Measurements from ENCODE around the gene NIPBL.
A peak's percentile ranks its signal among the peaks of the same experiment; 100 is the strongest.
"Not testable (repeated sequence)": the region's sequence is repeated elsewhere in the genome, so short reads cannot be mapped to it uniquely, and the experiment has no call there.

Gene NIPBL

GRCh38 chr5:36879274-36880033, 2.9 kb downstream of the NIPBL start:
- DNase-seq (ENCODE audit: low spot score), result no peak

GRCh38 chr5:36880761-36881160, 4.2 kb downstream of the NIPBL start:
- no peak for DNase-seq (ENCODE audit: low spot score)

GRCh38 chr5:36881304-36881703, 4.7 kb downstream of the NIPBL start:
- no peak for DNase-seq (ENCODE audit: low spot score)

GRCh38 chr5:36881807-36882206, 5.2 kb downstream of the NIPBL start:
- no peak for DNase-seq (ENCODE audit: low spot score)

- DNase-seq (ENCODE audit: low spot score), result no peak
Measured at GRCh38 chr5:36882250-36882649, 5.7 kb downstream of the NIPBL start.

- DNase-seq (ENCODE audit: low spot score), result no peak
Measured at GRCh38 chr5:36883894-36884462, 7.4 kb downstream of the NIPBL start.

- DNase-seq (ENCODE audit: low spot score), result no peak
Measured at GRCh38 chr5:36885149-36885548, 8.6 kb downstream of the NIPBL start.

- no peak for DNase-seq (ENCODE audit: low spot score)
Measured at GRCh38 chr5:36885566-36886485, 9.3 kb downstream of the NIPBL start.

- DNase-seq (ENCODE audit: low spot score), result no peak
Measured at GRCh38 chr5:36886791-36887190, 10.2 kb downstream of the NIPBL start.

- no peak for DNase-seq (ENCODE audit: low spot score)
Measured at GRCh38 chr5:36887532-36887931, 11.0 kb downstream of the NIPBL start.

GRCh38 chr5:36888303-36888702, 11.7 kb downstream of the NIPBL start:
- DNase-seq (ENCODE audit: low spot score), result no peak

GRCh38 chr5:36889264-36889663, 12.7 kb downstream of the NIPBL start:
- DNase-seq (ENCODE audit: low spot score), result no peak

GRCh38 chr5:36891266-36891665, 14.7 kb downstream of the NIPBL start:
- DNase-seq (ENCODE audit: low spot score), result no peak

GRCh38 chr5:36892085-36892830, 15.7 kb downstream of the NIPBL start:
- not testable (repeated sequence) for DNase-seq (ENCODE audit: low spot score)

GRCh38 chr5:36894954-36895353, 18.4 kb downstream of the NIPBL start:
- DNase-seq (ENCODE audit: low spot score), result no peak

- no peak for DNase-seq (ENCODE audit: low spot score)
Measured at GRCh38 chr5:36896476-36896875, 19.9 kb downstream of the NIPBL start.

- peak; percentile 30 for DNase-seq (ENCODE audit: low spot score)
Measured at GRCh38 chr5:36897616-36898015, 21.0 kb downstream of the NIPBL start.

GRCh38 chr5:36899860-36900259, 23.3 kb downstream of the NIPBL start:
- no peak for DNase-seq (ENCODE audit: low spot score)

GRCh38 chr5:36900283-36900682, 23.7 kb downstream of the NIPBL start:
- DNase-seq (ENCODE audit: low spot score), result no peak

GRCh38 chr5:36901077-36901476, 24.5 kb downstream of the NIPBL start:
- DNase-seq (ENCODE audit: low spot score), result not testable (repeated sequence)

GRCh38 chr5:36901856-36902255, 25.3 kb downstream of the NIPBL start:
- no peak for DNase-seq (ENCODE audit: low spot score)

GRCh38 chr5:36902353-36902752, 25.8 kb downstream of the NIPBL start:
- no peak for DNase-seq (ENCODE audit: low spot score)

All from AG08396 (cell line).